Natural killer cell (primary cell): ENCODE data around the gene AADACL2. TPM values are rescaled to one million over a fixed set of nuclear protein-coding genes. Genes with fewer than 3 reads are reported as not detected.
"Not testable (repeated sequence)": the region's sequence is repeated elsewhere in the genome, so short reads cannot be mapped to it uniquely, and the experiment has no call there.

ENCODE experiments used
- ATAC-seq, 3 donors: fragments of 150-1000 bp in 2 of 3; fragments of 200-7000 bp in 1 of 3; cut with Tn5 transposase; 1 replicate in 1 of 3; 2 replicates in 2 of 3; pipeline ENCODE4 v1.10.0; 2021; ENCODE audit warnings: mild to moderate bottlenecking in 2 of 3, moderate library complexity in 2 of 3
- DNase-seq, 2 donors: peaks; one replicate each; pipeline versions ENCODE4 v3.0.0 to v3.0.0-alpha.2; 2013 to 2021; ENCODE audit warnings: mixed read lengths in 1 of 2
- H3K27ac ChIP-seq: one replicate; pipeline ENCODE4 v1.5.1; 2013; ENCODE audit warnings: mild to moderate bottlenecking, low read length
- H3K27me3 ChIP-seq: one replicate; pipeline ENCODE4 v1.6.1; 2013; ENCODE audit warnings: low read length; ENCODE audit not compliant: control insufficient read depth, insufficient read depth
- H3K36me3 ChIP-seq: one replicate; pipeline ENCODE4 v1.6.1; 2013; ENCODE audit warnings: low read length; ENCODE audit not compliant: control insufficient read depth, insufficient read depth
- H3K4me1 ChIP-seq: one replicate; pipeline ENCODE4 v1.6.1; 2013; ENCODE audit warnings: low read length; ENCODE audit not compliant: control insufficient read depth, insufficient read depth
- H3K4me3 ChIP-seq: one replicate; pipeline ENCODE4 v1.5.1; 2013; ENCODE audit warnings: low read length
- H3K9me3 ChIP-seq: one replicate; pipeline ENCODE4 v1.6.1; 2013; ENCODE audit warnings: low read length; ENCODE audit not compliant: control insufficient read depth, insufficient read depth
- H3K27ac Mint-ChIP-seq, 2 donors: one replicate each; pipeline ENCODE4 v1.8.0; 2022; ENCODE audit warnings: mild to moderate bottlenecking in 2 of 2, mixed read lengths in 2 of 2, moderate library complexity in 1 of 2
- H3K27me3 Mint-ChIP-seq, 2 donors: one replicate each; pipeline ENCODE4 v1.8.0; 2022; ENCODE audit warnings: low read depth in 2 of 2, mixed read lengths in 2 of 2
- H3K36me3 Mint-ChIP-seq: one replicate; pipeline ENCODE4 v1.8.0; 2022; ENCODE audit warnings: mixed read lengths
- H3K4me1 Mint-ChIP-seq, 2 donors: one replicate each; pipeline ENCODE4 v1.8.0; 2022; ENCODE audit warnings: mixed read lengths in 2 of 2
- H3K4me3 Mint-ChIP-seq: one replicate; pipeline ENCODE4 v1.8.0; 2022; ENCODE audit warnings: mild to moderate bottlenecking, moderate library complexity, mixed read lengths
- H3K9me3 Mint-ChIP-seq, 2 donors: one replicate each; pipeline ENCODE4 v1.8.0; 2022; ENCODE audit warnings: mixed read lengths in 2 of 2
- CTCF ChIP-seq: fragments of 200-600 bp; IDR thresholded peaks from one replicate; pipeline ENCODE4 v1.8.0; 2022; ENCODE audit warnings: antibody characterized with exemption
- WGBS: methylation state at CpG from one replicate; pipeline ENCODE4 v1.1.7; 2013; ENCODE audit warnings: missing lambda C conversion rate; ENCODE audit not compliant: insufficient coverage; 5-methylcytosine and 5-hydroxymethylcytosine counted together
- intact Hi-C: fragments of 100-400 bp; cut with micrococcal nuclease; formaldehyde crosslinking; loops from one replicate; pipeline ENCODE4 v1.14.2; 2022
- total RNA-seq, 4 donors: library from RNA; stranded (reverse); fragments of 120-200 nt in 1 of 4; gene quantifications; one replicate each; pipeline versions ENCODE4 v1.2.3 to v1.2.4, GENCODE V29; 2013 to 2022

Gene AADACL2
- total RNA-seq, 3 donors from 2014 or later (not counting 1 experiment from before 2014, with no cell fraction given) = not detected

GRCh38 chr3:151751161-151751560 lies 17.4 kb downstream of the AADACL2 start:
- no peaks in the 10 kb centered on the region for H3K4me1 Mint-ChIP-seq
- 71% methylated on average over 1 of the region's 1 CpG for WGBS

GRCh38 chr3:151753846-151754245 lies 20.1 kb downstream of the AADACL2 start:
- no peaks in the 10 kb centered on the region for H3K4me1 ChIP-seq
- ATAC-seq (no peak), DNase-seq (no peak)
- H3K4me1 Mint-ChIP-seq = no peaks in the 10 kb centered on the region
- no peak overlapping the region for H3K4me3 ChIP-seq
- no peak for TF ChIP-seq CTCF
- intact Hi-C loops = no loop called here
- no peaks in the 10 kb centered on the region for H3K27me3 ChIP-seq
- 91% methylated on average over 4 of the region's 4 CpGs for WGBS
- H3K27me3 Mint-ChIP-seq = peaks cover 3 to 18% of the 10 kb centered on the region in 2 donors
- no peak overlapping the region for H3K4me3 Mint-ChIP-seq
- no peak overlapping the region for H3K27ac ChIP-seq
- H3K36me3 ChIP-seq = no peaks in the 10 kb centered on the region
- no peaks in the 10 kb centered on the region for H3K9me3 Mint-ChIP-seq
- peaks cover 6% of the 10 kb centered on the region for H3K36me3 Mint-ChIP-seq
- no peaks in the 10 kb centered on the region for H3K9me3 ChIP-seq
- no peak overlapping the region for H3K27ac Mint-ChIP-seq

More at GRCh38 chr3:151751161-151751560, 17.4 kb downstream of the AADACL2 start:
- ATAC-seq (no peak), DNase-seq (no peak)
- Mint-ChIP-seq H3K4me3 (no peak overlapping the region), H3K27ac (no peak overlapping the region), H3K27me3 (peaks cover 3 to 39% of the 10 kb centered on the region in 2 donors), H3K9me3 (no peaks in the 10 kb centered on the region), H3K36me3 (peaks cover 6% of the 10 kb centered on the region)
- no peak for TF ChIP-seq CTCF
- Histone ChIP-seq H3K27me3 (no peaks in the 10 kb centered on the region), H3K27ac (no peak overlapping the region), H3K36me3 (no peaks in the 10 kb centered on the region), H3K4me1 (no peaks in the 10 kb centered on the region), H3K9me3 (no peaks in the 10 kb centered on the region), H3K4me3 (no peak overlapping the region)
- intact Hi-C loops = no loop called here

- no peak overlapping the region for H3K4me3 ChIP-seq
- H3K9me3 ChIP-seq = no peaks in the 10 kb centered on the region
- H3K36me3 Mint-ChIP-seq = no peaks in the 10 kb centered on the region
- no peak overlapping the region for H3K27ac Mint-ChIP-seq
- H3K27me3 Mint-ChIP-seq = no peaks in the 10 kb centered on the region
- 100% methylated on average over 1 of the region's 1 CpG for WGBS
- H3K9me3 Mint-ChIP-seq = peaks cover 0 to 2% of the 10 kb centered on the region in 2 donors
- intact Hi-C loops = no loop called here
- H3K4me1 Mint-ChIP-seq = no peaks in the 10 kb centered on the region
- no peak overlapping the region for H3K27ac ChIP-seq
- DNase-seq (no peak), ATAC-seq (no peak)
- no peak overlapping the region for H3K4me3 Mint-ChIP-seq
- no peaks in the 10 kb centered on the region for H3K27me3 ChIP-seq
- TF ChIP-seq CTCF = no peak
- no peaks in the 10 kb centered on the region for H3K36me3 ChIP-seq
- no peaks in the 10 kb centered on the region for H3K4me1 ChIP-seq
Measured at GRCh38 chr3:151761581-151761980, 27.9 kb downstream of the AADACL2 start.

GRCh38 chr3:151764699-151765098 lies 31.0 kb downstream of the AADACL2 start:
- H3K27ac Mint-ChIP-seq, H3K27ac ChIP-seq, H3K36me3 Mint-ChIP-seq, H3K4me3 Mint-ChIP-seq, H3K27me3 Mint-ChIP-seq, ATAC-seq, DNase-seq, H3K4me1 ChIP-seq, H3K27me3 ChIP-seq, H3K4me3 ChIP-seq, H3K9me3 Mint-ChIP-seq, H3K4me1 Mint-ChIP-seq, intact Hi-C loops, H3K36me3 ChIP-seq, H3K9me3 ChIP-seq: not testable (repeated sequence)
- WGBS = no CpG with 5 or more reads among the region's 1 CpG
